Parathyroid adenoma (tissue), 2 donors: ENCODE data around the gene YAP1.

Experiments
- H2AFZ ChIP-seq: fragments of 300-600 bp; sonication (generic); one replicate; pipeline ENCODE4 v1.7.0; 2017; ENCODE audit warnings: antibody characterized with exemption, mild to moderate bottlenecking
- H3K27ac ChIP-seq: fragments of 300-600 bp; sonication (generic); one replicate; pipeline ENCODE4 v1.7.0; 2017
- H3K27me3 ChIP-seq: fragments of 300-600 bp; sonication (generic); one replicate; pipeline ENCODE4 v1.7.0; 2017; ENCODE audit warnings: low read length; ENCODE audit not compliant: control insufficient read depth, insufficient read depth
- H3K36me3 ChIP-seq: fragments of 300-600 bp; sonication (generic); one replicate; pipeline ENCODE4 v1.7.0; 2017; ENCODE audit warnings: low read length; ENCODE audit not compliant: control insufficient read depth, insufficient read depth
- H3K4me1 ChIP-seq: fragments of 300-600 bp; sonication (generic); one replicate; pipeline ENCODE4 v1.7.0; 2017; ENCODE audit warnings: control low read depth
- H3K4me2 ChIP-seq: fragments of 300-600 bp; sonication (generic); one replicate; pipeline ENCODE4 v1.7.0; 2017; ENCODE audit warnings: low read length
- H3K4me3 ChIP-seq: fragments of 300-600 bp; sonication (generic); one replicate; pipeline ENCODE4 v1.7.0; 2017; ENCODE audit warnings: low read depth, low read length
- H3K79me2 ChIP-seq: fragments of 300-600 bp; sonication (generic); one replicate; pipeline ENCODE4 v1.7.0; 2017; ENCODE audit warnings: control low read depth
- H3K9ac ChIP-seq: fragments of 300-600 bp; sonication (generic); one replicate; pipeline ENCODE4 v1.7.0; 2017; ENCODE audit warnings: mild to moderate bottlenecking
- H3K9me3 ChIP-seq: fragments of 300-600 bp; sonication (generic); one replicate; pipeline ENCODE4 v1.7.0; 2017; ENCODE audit warnings: low read length; ENCODE audit not compliant: control insufficient read depth
- TF ChIP-seq, protein P1 (sequence below): fragments of 300-600 bp; sonication (generic); IDR thresholded peaks from one replicate; pipeline ENCODE4 v1.7.0; 2017; ENCODE audit warnings: antibody characterized with exemption, mild to moderate bottlenecking
- donor health status: primary hyperparathyroidism.

YAP1 gene

DNA sequence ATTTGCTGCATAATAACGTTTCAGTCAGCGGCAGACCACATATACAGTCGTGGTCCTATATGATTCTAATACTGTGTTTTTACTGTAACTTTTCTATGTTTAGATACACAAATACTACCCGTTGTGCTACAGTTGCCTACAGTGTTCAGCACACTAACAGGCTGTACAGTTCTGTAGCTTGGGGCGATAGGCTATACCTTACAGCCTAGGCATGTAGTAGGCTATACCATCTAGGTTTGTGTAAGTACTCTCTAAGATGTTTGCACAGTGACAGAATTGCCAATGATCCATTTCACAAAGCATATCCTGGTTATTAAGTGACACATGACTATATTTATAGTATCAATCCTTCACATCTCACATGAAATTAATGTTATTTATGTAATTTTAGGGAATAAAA, 78.2 kb downstream of the YAP1 start:
- H3K4me2 ChIP-seq = no peak overlapping the region
- no peak overlapping the region for H3K9ac ChIP-seq
- no peak overlapping the region for H3K4me3 ChIP-seq
- H3K4me1 ChIP-seq = no peaks in the 10 kb centered on the region
- H3K27me3 ChIP-seq = no peaks in the 10 kb centered on the region
- no peak overlapping the region for H3K27ac ChIP-seq
- TF ChIP-seq, protein P1, sequence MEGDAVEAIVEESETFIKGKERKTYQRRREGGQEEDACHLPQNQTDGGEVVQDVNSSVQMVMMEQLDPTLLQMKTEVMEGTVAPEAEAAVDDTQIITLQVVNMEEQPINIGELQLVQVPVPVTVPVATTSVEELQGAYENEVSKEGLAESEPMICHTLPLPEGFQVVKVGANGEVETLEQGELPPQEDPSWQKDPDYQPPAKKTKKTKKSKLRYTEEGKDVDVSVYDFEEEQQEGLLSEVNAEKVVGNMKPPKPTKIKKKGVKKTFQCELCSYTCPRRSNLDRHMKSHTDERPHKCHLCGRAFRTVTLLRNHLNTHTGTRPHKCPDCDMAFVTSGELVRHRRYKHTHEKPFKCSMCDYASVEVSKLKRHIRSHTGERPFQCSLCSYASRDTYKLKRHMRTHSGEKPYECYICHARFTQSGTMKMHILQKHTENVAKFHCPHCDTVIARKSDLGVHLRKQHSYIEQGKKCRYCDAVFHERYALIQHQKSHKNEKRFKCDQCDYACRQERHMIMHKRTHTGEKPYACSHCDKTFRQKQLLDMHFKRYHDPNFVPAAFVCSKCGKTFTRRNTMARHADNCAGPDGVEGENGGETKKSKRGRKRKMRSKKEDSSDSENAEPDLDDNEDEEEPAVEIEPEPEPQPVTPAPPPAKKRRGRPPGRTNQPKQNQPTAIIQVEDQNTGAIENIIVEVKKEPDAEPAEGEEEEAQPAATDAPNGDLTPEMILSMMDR = no peak
- no peak overlapping the region for H2AFZ ChIP-seq
- no peaks in the 10 kb centered on the region for H3K36me3 ChIP-seq
- no peaks in the 10 kb centered on the region for H3K79me2 ChIP-seq
- no peaks in the 10 kb centered on the region for H3K9me3 ChIP-seq

DNA sequence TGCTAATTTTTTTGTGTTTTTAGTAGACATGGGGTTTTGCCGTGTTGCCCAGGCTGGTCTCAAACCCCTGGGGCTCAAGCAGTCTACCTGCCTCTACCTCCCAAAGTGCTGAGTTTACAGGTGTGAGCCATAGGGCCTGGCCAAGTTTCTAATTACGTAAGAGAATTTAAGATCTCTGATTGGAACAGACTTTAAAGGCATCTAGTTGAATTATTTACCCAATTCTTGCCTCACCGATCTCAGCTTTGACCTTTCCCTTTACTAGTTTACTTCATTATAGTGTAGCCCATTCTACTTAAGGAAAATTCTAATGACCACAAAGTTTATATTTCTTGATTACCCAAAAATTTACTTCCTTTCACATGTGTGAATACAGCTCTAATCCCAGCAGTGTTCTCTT, 81.6 kb downstream of the YAP1 start:
- Histone ChIP-seq H3K9ac (no peak overlapping the region), H3K9me3 (no peaks in the 10 kb centered on the region), H3K27me3 (no peaks in the 10 kb centered on the region), H3K36me3 (no peaks in the 10 kb centered on the region), H3K4me2 (no peak overlapping the region), H3K4me1 (no peaks in the 10 kb centered on the region), H3K4me3 (no peak overlapping the region), H2AFZ (no peak overlapping the region), H3K27ac (no peak overlapping the region), H3K79me2 (no peaks in the 10 kb centered on the region)
- TF ChIP-seq, protein P1 = no peak

DNA sequence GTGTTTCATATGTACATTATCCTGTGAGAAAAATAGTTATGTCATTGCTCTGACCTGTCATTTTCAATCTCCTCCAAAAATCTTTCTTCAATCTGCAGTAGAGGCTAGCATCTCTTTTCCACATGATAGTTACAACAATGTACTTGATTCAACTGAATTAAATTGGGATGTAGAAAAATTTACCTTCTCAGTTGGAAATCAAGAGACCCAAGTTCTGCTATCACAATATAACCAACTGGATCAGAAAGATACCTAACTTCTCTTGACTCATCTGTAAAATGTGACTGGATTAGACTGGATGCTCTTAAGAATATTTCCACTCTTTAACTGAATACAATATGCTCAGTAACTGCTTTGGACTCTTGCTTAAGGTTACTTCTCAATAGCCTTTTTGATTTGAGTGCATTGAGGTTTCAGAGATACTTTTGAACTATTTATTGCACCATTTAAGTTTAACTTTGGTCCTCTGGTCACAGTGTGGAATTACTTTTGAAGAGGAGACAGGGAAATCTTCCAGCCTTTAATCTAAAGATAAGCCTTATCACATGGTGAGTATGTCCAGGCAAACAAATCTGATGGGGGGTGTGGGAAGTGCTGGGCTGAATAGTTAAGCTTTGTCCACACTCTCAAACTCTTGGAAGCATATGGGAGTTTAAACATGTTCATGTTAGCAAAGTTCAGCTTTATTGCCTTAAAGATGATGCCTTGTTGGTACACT, 82.3 kb downstream of the YAP1 start:
- no peaks in the 10 kb centered on the region for H3K79me2 ChIP-seq
- no peaks in the 10 kb centered on the region for H3K4me1 ChIP-seq
- H3K4me2 ChIP-seq = no peak overlapping the region
- H3K27ac ChIP-seq = no peak overlapping the region
- no peaks in the 10 kb centered on the region for H3K27me3 ChIP-seq
- H2AFZ ChIP-seq = no peak overlapping the region
- no peak overlapping the region for H3K9ac ChIP-seq
- no peaks in the 10 kb centered on the region for H3K36me3 ChIP-seq
- no peak overlapping the region for H3K4me3 ChIP-seq
- H3K9me3 ChIP-seq = no peaks in the 10 kb centered on the region
- TF ChIP-seq, protein P1 = no peak

DNA sequence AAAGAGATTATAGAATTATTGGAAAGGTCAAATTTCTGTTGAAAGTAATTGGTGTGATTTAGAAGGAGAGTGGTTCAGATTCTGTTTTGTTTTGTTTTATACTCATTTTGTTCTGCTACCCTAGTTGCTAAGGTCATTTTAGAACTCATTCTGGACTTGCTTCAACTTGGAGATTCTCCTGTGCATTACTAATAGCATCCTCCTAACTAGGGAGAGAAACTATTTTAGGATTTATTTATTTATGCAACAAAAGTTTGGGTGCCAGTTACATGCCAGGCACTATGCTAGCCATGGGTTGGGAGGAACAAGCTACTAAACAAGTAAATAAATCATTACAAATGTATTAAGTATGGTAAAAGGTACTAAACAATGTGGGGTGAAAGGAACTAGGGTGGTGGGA, 84.0 kb downstream of the YAP1 start:
- Histone ChIP-seq H3K27ac (no peak overlapping the region), H3K9ac (no peak overlapping the region), H3K79me2 (no peaks in the 10 kb centered on the region), H3K27me3 (no peaks in the 10 kb centered on the region), H3K4me2 (no peak overlapping the region), H3K9me3 (no peaks in the 10 kb centered on the region), H3K36me3 (no peaks in the 10 kb centered on the region), H3K4me1 (no peaks in the 10 kb centered on the region), H2AFZ (no peak overlapping the region), H3K4me3 (no peak overlapping the region)
- TF ChIP-seq, protein P1 = no peak

DNA sequence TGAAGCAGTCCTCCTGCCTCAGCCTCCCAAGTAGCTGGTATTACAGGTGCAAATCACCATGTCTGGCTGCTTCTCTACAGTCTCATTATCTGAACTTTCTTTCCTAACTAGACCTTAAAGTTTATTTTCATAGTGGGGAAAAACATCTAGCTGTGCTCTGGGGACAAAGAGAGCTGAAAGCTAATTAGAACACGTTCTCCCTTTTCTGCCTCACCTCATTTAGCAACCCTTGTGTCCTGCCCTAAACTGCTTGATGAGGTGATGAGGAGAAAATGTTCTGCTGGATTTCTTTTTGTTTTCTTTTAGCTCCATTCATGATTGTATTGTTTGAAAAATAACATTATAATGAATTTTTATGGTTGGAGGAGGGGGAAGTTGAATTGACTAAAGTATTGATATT, 84.7 kb downstream of the YAP1 start:
- Histone ChIP-seq H3K4me3 (no peak overlapping the region), H3K27ac (no peak overlapping the region), H3K9ac (no peak overlapping the region), H3K36me3 (no peaks in the 10 kb centered on the region), H3K27me3 (no peaks in the 10 kb centered on the region), H3K4me1 (no peaks in the 10 kb centered on the region), H3K4me2 (no peak overlapping the region), H3K79me2 (no peaks in the 10 kb centered on the region), H2AFZ (no peak overlapping the region), H3K9me3 (no peaks in the 10 kb centered on the region)
- TF ChIP-seq, protein P1 = no peak
